Stimulated activated CD4-positive, alpha-beta T cell treated with anti-CD3 and anti-CD28 coated beads, Interleukin-1b, Interleukin-23, amount 100 ng/mL, for 4 hours (primary cell): ENCODE measurements around the gene AMY2A.
"Not testable (repeated sequence)": the region's sequence is repeated elsewhere in the genome, so short reads cannot be mapped to it uniquely, and the experiment has no call there.

Experiments used
- DNase-seq, 2 donors: peaks; one replicate each; pipeline ENCODE4 v3.0.0-alpha.2; 2020; ENCODE audit warnings: low read depth in 2 of 2

AMY2A gene

GRCh38 chr1:103616994-103617477 lies at the start of gene AMY2A:
TSS of gene AMY2A (plus strand) at chr1:103617427. CDS start at chr1:103617441, 14 bp downstream.
- not testable (repeated sequence) for DNase-seq

DNA sequence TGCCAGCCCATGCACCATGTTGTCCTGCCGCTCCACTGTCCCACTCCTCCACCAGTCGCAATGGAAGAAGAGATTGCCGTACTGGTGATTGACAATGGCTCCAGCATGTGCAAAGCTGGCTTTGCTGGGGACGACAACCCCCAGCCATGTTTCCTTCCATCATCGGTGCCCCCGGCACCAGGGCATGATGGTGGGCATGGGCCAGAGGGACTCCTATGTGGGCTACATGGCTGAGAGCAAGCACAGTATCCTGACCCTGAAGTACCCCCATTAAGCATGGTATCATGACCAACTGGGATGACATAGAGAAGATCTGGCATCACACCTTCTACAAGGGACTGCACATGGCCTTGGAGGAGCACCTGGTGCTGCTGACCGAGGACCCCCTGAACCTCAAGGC lies 47.7 kb upstream of the AMY2A start:
- DNase-seq: no peak

DNA sequence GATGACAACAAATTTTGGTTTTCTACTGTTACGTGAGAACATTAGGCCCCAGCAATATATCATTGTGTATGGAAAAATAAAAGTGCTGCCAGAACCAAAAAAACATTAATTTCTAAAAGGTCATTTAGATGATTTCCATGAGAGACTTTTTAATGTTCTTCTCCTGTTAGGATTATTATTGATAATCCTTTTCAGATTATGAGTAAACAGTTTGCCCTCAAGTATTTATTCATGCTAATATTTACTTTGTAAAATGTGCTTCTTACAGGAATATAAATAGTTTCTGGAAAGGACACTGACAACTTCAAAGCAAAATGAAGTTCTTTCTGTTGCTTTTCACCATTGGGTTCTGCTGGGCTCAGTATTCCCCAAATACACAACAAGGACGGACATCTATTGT lies 45.9 kb upstream of the AMY2A start, which contains the start of gene AMY2B:
Gene AMY2B (plus strand): TSS at position 301 of the 400 bp plus-strand sequence. CDS start 14 bp downstream, at position 315.
- DNase-seq: not testable (repeated sequence)

DNA sequence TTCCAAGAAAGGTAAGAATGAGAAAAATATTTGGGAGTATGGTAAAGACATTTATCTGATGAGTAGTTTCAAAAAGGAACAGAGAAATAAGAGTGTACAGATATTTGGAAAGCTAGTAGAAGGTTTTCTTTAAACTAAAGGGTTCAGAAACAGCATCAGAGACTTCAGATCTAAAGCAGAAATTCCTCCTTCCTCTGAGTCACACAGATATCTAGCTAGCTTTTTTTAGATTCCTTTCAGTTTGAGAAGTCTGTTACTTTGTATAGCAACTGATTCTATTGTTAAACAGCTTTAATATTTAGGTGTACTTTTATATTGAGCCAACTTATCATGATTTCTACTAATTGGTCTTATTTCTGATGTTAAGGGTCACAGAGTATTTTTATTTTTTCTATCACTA lies 41.2 kb upstream of the AMY2A start:
- no peak for DNase-seq

DNA sequence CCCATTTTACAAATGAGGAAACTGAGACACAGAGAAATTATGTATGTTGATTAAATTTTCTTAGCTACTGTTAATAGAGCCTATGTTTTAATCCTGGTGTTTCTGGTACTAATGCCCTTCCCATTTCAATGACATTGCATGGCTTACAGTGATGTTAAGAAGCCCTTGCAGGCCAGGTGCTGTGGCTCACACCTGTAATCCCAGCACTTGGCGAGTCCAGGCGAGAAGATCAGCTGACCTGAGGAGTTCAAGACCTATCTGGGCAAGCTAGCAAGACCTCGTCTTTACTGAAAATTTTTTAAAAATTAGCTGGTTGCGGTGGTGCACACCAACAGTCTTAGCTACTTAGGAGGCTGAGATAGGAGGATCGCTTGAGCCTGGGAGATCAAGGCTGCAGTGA lies 40.4 kb upstream of the AMY2A start:
- not testable (repeated sequence) for DNase-seq

GRCh38 chr1:103582464-103582863 lies 34.8 kb upstream of the AMY2A start:
- no peak for DNase-seq

DNA sequence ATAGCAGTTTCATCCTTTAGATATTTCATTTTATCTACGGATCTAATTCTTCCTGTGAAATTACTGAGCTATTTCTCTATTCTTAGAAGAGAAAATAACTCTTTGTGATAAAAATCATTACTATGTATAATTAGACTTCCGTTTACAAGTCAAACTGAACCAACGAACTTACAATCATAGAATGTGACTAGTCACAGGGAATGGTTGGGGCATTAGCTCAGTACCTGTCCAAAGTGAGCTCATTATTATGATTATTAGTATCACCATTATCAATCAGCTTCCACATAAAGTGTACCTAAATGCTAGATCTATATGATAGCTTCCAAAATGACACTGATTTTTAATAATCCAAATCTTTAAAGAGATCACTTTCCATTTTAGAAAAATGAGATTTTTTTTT lies 33.3 kb upstream of the AMY2A start:
- DNase-seq: no peak

DNA sequence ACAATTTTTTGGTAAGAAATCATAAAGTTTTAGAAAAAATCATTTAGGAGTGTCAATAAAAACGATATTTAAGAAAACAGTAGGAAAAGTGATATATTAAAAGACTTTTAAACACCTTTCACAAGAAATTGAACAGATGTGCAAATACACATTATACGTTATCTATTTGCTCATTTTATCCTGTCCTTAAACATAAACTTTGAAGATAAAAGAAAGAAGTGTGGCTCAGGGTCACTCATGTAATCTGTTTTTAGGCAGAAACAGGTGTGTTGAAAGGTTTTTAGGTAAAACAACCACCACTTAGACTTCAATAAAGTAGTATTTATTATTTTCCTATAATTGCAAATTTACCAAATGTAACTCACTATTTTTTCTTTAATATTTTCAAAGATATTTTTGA lies 32.7 kb upstream of the AMY2A start:
- DNase-seq: no peak

DNA sequence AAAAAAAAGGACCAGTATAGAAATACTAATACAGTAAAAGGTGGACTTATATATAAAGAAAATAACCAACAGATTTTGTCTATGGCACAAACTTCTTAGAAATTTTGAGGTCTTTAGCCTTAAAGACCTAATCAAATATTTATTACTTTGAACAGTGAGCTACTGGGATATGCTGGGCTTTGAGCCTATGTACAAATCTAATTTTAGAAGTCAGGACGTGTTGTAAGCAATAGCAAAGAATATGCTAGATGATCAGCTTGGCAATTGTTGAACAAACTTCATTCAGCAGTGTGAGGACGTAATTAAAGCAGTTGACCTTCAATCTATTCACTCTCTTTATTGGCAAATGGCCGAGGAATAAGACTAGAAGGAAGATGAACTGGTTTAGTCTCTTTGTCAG lies 14.5 kb upstream of the AMY2A start:
- DNase-seq: not testable (repeated sequence)

- no peak for DNase-seq
Observed at GRCh38 chr1:103616362-103616761, 865 bp upstream of the AMY2A start.

- not testable (repeated sequence) for DNase-seq
Observed at GRCh38 chr1:103627436-103627835, 10.2 kb downstream of the AMY2A start.

DNA sequence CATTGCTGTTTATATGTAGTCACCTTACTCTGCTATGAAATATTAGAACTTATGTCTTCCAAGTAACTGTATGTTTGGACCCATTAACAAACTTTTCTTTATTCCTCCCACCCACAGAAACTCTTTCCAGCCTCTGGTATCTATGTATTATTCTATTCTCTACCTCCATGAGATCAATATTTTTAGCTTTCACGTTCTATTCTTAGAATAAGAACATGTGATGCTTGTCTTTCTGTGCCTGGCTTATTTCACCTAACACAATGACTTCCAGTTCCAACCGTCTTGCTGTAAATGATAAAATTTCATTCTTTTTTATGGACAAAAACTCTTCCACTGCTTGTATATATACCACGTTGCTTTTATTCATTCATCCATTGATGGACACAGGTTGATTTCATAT lies 24.0 kb downstream of the AMY2A start:
- not testable (repeated sequence) for DNase-seq

DNA sequence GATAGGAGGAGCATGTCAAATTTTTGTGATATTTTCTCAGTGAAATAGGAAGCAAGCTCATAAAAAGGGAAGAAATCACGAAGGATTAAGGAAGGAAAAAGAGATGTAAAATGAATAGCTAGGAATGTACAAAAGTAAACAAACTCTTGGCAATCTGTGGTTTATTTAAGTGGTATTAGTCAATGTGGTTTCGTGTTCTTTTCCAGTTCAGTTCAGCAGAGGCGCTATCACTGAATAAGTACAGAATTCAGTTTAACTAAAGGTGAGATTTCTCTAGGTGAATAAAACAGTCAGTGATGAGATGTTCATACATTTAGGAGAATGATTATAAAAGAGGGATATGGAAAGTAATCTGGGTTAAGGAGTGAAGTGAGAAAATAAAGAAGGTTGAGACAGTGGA lies 26.7 kb downstream of the AMY2A start:
- DNase-seq: not testable (repeated sequence)

DNA sequence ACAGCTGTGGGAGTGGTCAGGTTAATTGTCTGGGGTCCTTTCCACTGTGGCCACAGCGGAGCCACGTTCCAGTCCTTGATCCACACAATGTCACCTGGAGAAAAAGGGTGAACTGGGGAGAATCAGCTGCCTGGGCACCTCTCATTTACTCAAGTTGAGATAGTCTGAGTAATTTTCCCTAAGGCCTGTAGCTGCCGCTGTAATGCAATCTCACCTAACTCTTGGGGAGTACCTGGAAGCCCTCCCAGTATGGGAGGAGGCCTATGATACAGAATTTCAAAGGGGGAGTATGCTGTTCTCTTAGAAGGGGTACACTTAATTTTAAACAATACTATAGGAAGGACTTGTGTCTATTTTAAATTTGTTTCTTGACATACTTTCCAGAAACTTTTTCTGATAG lies 33.1 kb downstream of the AMY2A start:
- not testable (repeated sequence) for DNase-seq

- not testable (repeated sequence) for DNase-seq
Observed at GRCh38 chr1:103650889-103651288, 33.7 kb downstream of the AMY2A start.

DNA sequence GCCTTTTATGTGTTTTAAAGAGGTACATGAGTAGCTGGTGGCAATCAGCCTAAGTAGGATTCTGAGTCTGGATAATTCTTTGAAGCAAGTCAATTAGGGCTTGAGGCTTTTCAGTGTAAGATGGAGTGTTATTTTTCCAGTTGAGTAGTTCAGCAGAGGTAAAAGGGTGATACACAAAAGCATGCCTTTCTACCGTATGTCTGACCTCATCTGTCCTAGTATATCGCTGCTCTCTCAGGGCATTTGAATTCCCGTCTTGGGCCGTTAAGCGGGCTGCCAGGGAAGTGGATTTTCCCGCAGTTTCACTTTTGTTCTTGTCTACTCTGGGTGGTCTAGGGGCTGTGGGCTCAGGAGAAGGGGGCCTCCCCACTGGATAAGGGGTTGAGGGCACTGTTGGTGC lies 36.9 kb downstream of the AMY2A start:
- DNase-seq: not testable (repeated sequence)

- DNase-seq: not testable (repeated sequence)
Observed at GRCh38 chr1:103655460-103655859, 38.2 kb downstream of the AMY2A start, which contains the start of gene AMY1A. TSS of gene AMY1A (plus strand) at chr1:103655760. CDS start at chr1:103656331, 571 bp downstream.
